Measurements from ENCODE around the gene ADM2.

The ADM2 gene

GRCh38 chr22:50445071-50445879 lies 36.1 kb upstream of the ADM2 start:
- DNase-seq (ENCODE audit: low read depth in 2 of 2) = no peak

- no peak for DNase-seq (ENCODE audit: low read depth in 2 of 2)
These were observed 35.2 kb upstream of the ADM2 start for GRCh38 chr22:50445880-50446707.

GRCh38 chr22:50446708-50447575 lies 34.4 kb upstream of the ADM2 start:
- DNase-seq (ENCODE audit: low read depth in 2 of 2) = no peak

GRCh38 chr22:50447576-50448551 lies 33.5 kb upstream of the ADM2 start:
- DNase-seq (ENCODE audit: low read depth in 2 of 2) = no peak

GRCh38 chr22:50452649-50453048 lies 28.7 kb upstream of the ADM2 start:
- DNase-seq (ENCODE audit: low read depth in 2 of 2) = no peak

GRCh38 chr22:50454556-50455075 lies 26.7 kb upstream of the ADM2 start:
- no peak for DNase-seq (ENCODE audit: low read depth in 2 of 2)

GRCh38 chr22:50455201-50455600 lies 26.1 kb upstream of the ADM2 start:
- no peak for DNase-seq (ENCODE audit: low read depth in 2 of 2)

GRCh38 chr22:50456026-50456425 lies 25.3 kb upstream of the ADM2 start:
- DNase-seq (ENCODE audit: low read depth in 2 of 2) = no peak

GRCh38 chr22:50456466-50457234 lies 24.7 kb upstream of the ADM2 start:
- no peak for DNase-seq (ENCODE audit: low read depth in 2 of 2)

- no peak for DNase-seq (ENCODE audit: low read depth in 2 of 2)
These were observed 22.3 kb upstream of the ADM2 start for GRCh38 chr22:50459016-50459415.

GRCh38 chr22:50459496-50460140 lies 21.7 kb upstream of the ADM2 start:
- DNase-seq (ENCODE audit: low read depth in 2 of 2) = no peak

GRCh38 chr22:50460938-50461337 lies 20.4 kb upstream of the ADM2 start:
- DNase-seq (ENCODE audit: low read depth in 2 of 2) = no peak

- DNase-seq (ENCODE audit: low read depth in 2 of 2) = no peak
These were observed 19.8 kb upstream of the ADM2 start for GRCh38 chr22:50461536-50461935.

GRCh38 chr22:50461979-50462540 lies 19.3 kb upstream of the ADM2 start:
- DNase-seq (ENCODE audit: low read depth in 2 of 2) = no peak

GRCh38 chr22:50463188-50463900 lies 18.0 kb upstream of the ADM2 start:
- DNase-seq (ENCODE audit: low read depth in 2 of 2) = no peak

GRCh38 chr22:50464451-50464850 lies 16.9 kb upstream of the ADM2 start:
- no peak for DNase-seq (ENCODE audit: low read depth in 2 of 2)

GRCh38 chr22:50465066-50465930 lies 16.0 kb upstream of the ADM2 start:
- DNase-seq (ENCODE audit: low read depth in 2 of 2) = no peak
